Pancreas (tissue), 10 donors: Measurements from ENCODE around the gene ATXN2L. TPM values are rescaled to one million over a fixed set of nuclear protein-coding genes. Genes with fewer than 3 reads are reported as not detected.
"Not testable (repeated sequence)": the region's sequence is repeated elsewhere in the genome, so short reads cannot be mapped to it uniquely, and the experiment has no call there.

Experiments
- ATAC-seq, 4 donors: fragments of 200-7000 bp; cut with Tn5 transposase; one replicate each; pipeline versions ENCODE4 v1.8.0 to v1.9.1; 2020; ENCODE audit warnings: mild to moderate bottlenecking in 4 of 4, moderate library complexity in 4 of 4
- DNase-seq, 6 donors: peaks; one replicate each; pipeline ENCODE4 v3.0.0-alpha.2; 2020
- FAIRE-seq: peaks from 2 replicates; lab custom pipeline; 2012; peaks lifted over from hg19 to GRCh38; lab: Jason Lieb, UNC
- H3K27ac ChIP-seq, 4 donors: fragments of 200-600 bp; sonication (generic); 1 replicate in 3 of 4; 2 replicates in 1 of 4; pipeline versions ENCODE4 v1.5.0 to v1.8.0; 2020
- H3K27me3 ChIP-seq, 4 donors: fragments of 200-600 bp; one replicate each; pipeline ENCODE4 v1.8.0; 2021
- H3K36me3 ChIP-seq, 3 donors: fragments of 200-600 bp; sonication (generic) in 1 of 3; one replicate each; pipeline versions ENCODE4 v1.5.0 to v1.8.0; 2020 to 2021
- H3K4me1 ChIP-seq, 3 donors: fragments of 200-600 bp; one replicate each; pipeline ENCODE4 v1.8.0; 2021
- H3K4me3 ChIP-seq, 4 donors: fragments of 200-600 bp; sonication (generic) in 2 of 4; one replicate each; pipeline versions ENCODE4 v1.5.0 to v1.8.0; 2020 to 2021
- H3K9me3 ChIP-seq, 4 donors: fragments of 200-600 bp; one replicate each; pipeline ENCODE4 v1.8.0; 2021
- CTCF ChIP-seq, 4 donors: fragments of 200-600 bp; sonication (generic) in 3 of 4; IDR thresholded peaks; one replicate each; pipeline versions ENCODE4 v1.5.0 to v1.8.0; 2021; ENCODE audit warnings: antibody characterized with exemption in 4 of 4
- WGBS, 2 donors: extraction: QIAGEN DNeasy Blood & Tissue Kit; methylation state at CpG; one replicate each; pipeline ENCODE4 v1.1.7; 2013; 5-methylcytosine and 5-hydroxymethylcytosine counted together
- intact Hi-C, 3 donors: fragments of 100-400 bp; cut with DNase I; formaldehyde crosslinking; loops; one replicate each; pipeline versions ENCODE4 v1.11.1 to v1.14.2; 2022
- microRNA-seq, 2 donors: library from miRNA; unstranded; fragments of <30 nt; microRNA quantifications; one replicate each; pipeline versions ENCODE4 to v1.1.0, GENCODE V29; 2019 to 2020
- polyA plus RNA-seq, 2 donors: library from polyadenylated mRNA; stranded (reverse); fragments of 200-250 nt; gene quantifications; one replicate each; pipeline ENCODE4 v1.2.3, GENCODE V29; 2013
- total RNA-seq, 6 donors: library from RNA; stranded (reverse); fragmentation: NEBNext Ultra II Directional in 4 of 6; extraction: Animal tissue kit (Norgen Biotek cat#: 25700) in 4 of 6; gene quantifications; one replicate each; pipeline versions ENCODE4 v1.2.1 to v1.2.4, GENCODE V29; 2021 to 2023
- donor health status: healthy with polysubstance abuse.
- donor health status: DM: no; HTN: no; CAD: no; lungs with moderate emphysema.
- donor health status: DM: no; HTN: no; CAD: no.
- donor health status: control.
- donor health status: control.
- donor health status: Bipolar disorder and iron deficiency.
- donor health status: DM: yes; HTN: yes; CAD: no.
- donor health status: DM: no; HTN: no; CAD: no.
- donor health status: DM: no; HTN: no; CAD: no.
- donor health status: DM: yes; HTN: yes; CAD: no.

ATXN2L gene
- total and polyA plus RNA-seq, 8 donors = 40.3 to 116 (median 60.0) TPM

GRCh38 chr16:28880955-28881354, 58.2 kb downstream of the ATXN2L start:
- FAIRE-seq (no peak), ATAC-seq (no peak), DNase-seq (no peak)
- Histone ChIP-seq H3K4me3 (no peak overlapping the region), H3K4me1 (peaks cover 0 to 9% (median 0%) of the 10 kb centered on the region in 3 donors), H3K36me3 (no peaks in the 10 kb centered on the region), H3K27ac (no peak overlapping the region), H3K9me3 (no peaks in the 10 kb centered on the region), H3K27me3 (no peaks in the 10 kb centered on the region)
- no peak for TF ChIP-seq CTCF (IDR thresholded peaks at IDR 0.05)
- intact Hi-C loops = no loop called here
- WGBS, 2 donors = 71 to 74% methylated on average over 4 of the region's 4 CpGs

DNA sequence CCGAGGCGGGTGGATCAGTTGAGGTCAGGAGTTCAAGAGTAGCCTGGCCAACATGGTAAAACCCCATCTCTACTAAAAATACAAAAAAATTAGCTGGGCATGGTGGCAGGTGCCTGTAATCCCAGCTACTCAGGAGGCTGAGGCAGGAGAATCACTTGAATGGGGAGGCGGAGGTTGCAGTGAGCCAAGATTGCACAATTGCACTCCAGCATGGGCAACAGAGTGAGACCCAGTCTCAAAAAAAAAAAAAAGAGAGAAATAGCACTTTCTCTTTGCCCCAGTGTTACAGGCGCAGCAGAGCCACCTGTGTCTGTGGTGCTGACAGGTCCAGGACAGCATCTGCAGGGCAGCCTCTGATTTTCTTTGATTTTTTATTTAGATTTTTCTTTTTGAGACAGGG, 58.8 kb downstream of the ATXN2L start:
- WGBS, 2 donors = 70 to 85% methylated on average over 4 of the region's 4 CpGs
- intact Hi-C loops, FAIRE-seq, ATAC-seq, H3K27me3 ChIP-seq, H3K4me3 ChIP-seq, H3K4me1 ChIP-seq, DNase-seq, H3K36me3 ChIP-seq, H3K27ac ChIP-seq, H3K9me3 ChIP-seq: not testable (repeated sequence)

DNA sequence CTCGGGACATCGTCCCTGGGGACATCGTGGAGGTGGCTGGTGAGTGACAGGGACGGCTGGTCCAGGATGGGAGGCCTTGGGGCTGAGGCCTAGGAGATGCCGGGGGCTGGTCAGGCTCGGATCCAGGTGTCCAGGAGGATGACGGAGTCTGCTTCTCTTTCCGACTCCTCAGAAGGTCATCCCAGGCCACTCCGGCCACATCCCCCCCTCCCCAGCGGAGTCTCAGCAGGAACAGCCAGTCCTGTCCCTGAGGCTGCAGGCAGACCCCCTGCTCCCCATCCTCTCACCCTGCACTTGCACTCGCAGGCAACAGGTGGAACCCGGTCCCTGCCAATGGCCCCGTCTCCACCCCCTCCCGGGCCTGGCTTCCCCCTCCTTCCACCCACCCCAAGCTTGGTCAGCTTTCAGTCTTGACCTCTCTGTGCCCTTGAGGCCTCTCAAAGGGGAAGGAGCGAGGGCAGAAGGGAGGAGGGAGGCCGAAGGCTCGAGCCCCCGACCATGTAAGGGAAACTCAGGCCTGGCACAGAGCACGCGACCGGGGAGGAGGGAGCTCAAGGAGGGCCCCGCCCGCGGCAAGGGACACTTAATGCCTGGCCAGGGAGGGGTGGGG, 59.9 kb downstream of the ATXN2L start:
- DNase-seq (no peak), FAIRE-seq (no peak), ATAC-seq (no peak)
- Histone ChIP-seq H3K27ac (no peak overlapping the region), H3K9me3 (no peaks in the 10 kb centered on the region), H3K4me3 (no peak overlapping the region), H3K36me3 (no peaks in the 10 kb centered on the region), H3K27me3 (no peaks in the 10 kb centered on the region), H3K4me1 (peaks cover 0 to 9% (median 0%) of the 10 kb centered on the region in 3 donors)
- 38% methylated on average over 17 to 24 of the region's 24 CpGs for WGBS, 2 donors
- TF ChIP-seq CTCF (IDR thresholded peaks at IDR 0.05) = no peak
- intact Hi-C loops = no loop called here

- Histone ChIP-seq H3K4me3 (no peak overlapping the region), H3K27ac (no peak overlapping the region), H3K27me3 (no peaks in the 10 kb centered on the region), H3K36me3 (no peaks in the 10 kb centered on the region), H3K4me1 (peaks cover 0 to 9% (median 0%) of the 10 kb centered on the region in 3 donors), H3K9me3 (no peaks in the 10 kb centered on the region)
- ATAC-seq (no peak), DNase-seq (no peak), FAIRE-seq (no peak)
- 52 to 54% methylated on average over 23 to 25 of the region's 25 CpGs for WGBS, 2 donors
- intact Hi-C loops = no loop called here
- TF ChIP-seq CTCF (IDR thresholded peaks at IDR 0.05) = no peak
These were observed 60.6 kb downstream of the ATXN2L start for GRCh38 chr16:28883221-28883996.

GRCh38 chr16:28884045-28884444, 61.2 kb downstream of the ATXN2L start:
- Histone ChIP-seq H3K9me3 (no peaks in the 10 kb centered on the region), H3K4me1 (peaks cover 0 to 8% (median 0%) of the 10 kb centered on the region in 3 donors), H3K36me3 (no peaks in the 10 kb centered on the region), H3K27ac (no peak overlapping the region), H3K4me3 (no peak overlapping the region), H3K27me3 (no peaks in the 10 kb centered on the region)
- 78 to 88% methylated on average over 6 of the region's 6 CpGs for WGBS, 2 donors
- FAIRE-seq (no peak), DNase-seq (no peak), ATAC-seq (no peak)
- intact Hi-C loops = no loop called here
- TF ChIP-seq CTCF (IDR thresholded peaks at IDR 0.05) = no peak

Small RNA genes lying within 50 kb of the gene (microRNA-seq; reads per million reads assigned to microRNA genes)
- gene MIR4721 = 0 reads per million in 2 donors

Other genes with a start within 250 kb of the ATXN2L start
- gene SULT1A2, start 225.9 kb upstream of the ATXN2L start, total RNA-seq = 1 to 10 TPM in 3 of 6 donors, under 1 TPM in 3; 0.41 to 1.5 (median 1.1) TPM
- gene SULT1A2, start 225.9 kb upstream of the ATXN2L start, polyA plus RNA-seq = 1 to 10 TPM; 5.6 to 6.0 TPM
- 10 to 100 TPM in 3 of 6 donors, 1 to 10 TPM in 3; 5.7 to 18.3 (median 9.0) TPM for gene SULT1A1, start 213.0 kb upstream of the ATXN2L start, total RNA-seq
- gene SULT1A1, start 213.0 kb upstream of the ATXN2L start, polyA plus RNA-seq = 10 to 100 TPM; 29.7 to 46.7 TPM
- gene NPIPB8, start 184.9 kb upstream of the ATXN2L start, total RNA-seq = 1 to 10 TPM in 2 of 6 donors, under 1 TPM in 3, not detected in 1; 0.08 to 2.4 (median 0.74) TPM
- gene NPIPB8, start 184.9 kb upstream of the ATXN2L start, polyA plus RNA-seq = not detected
- 100 to 1,000 TPM; 336 to 418 (median 379) TPM for gene EIF3C, start 111.5 kb upstream of the ATXN2L start, total RNA-seq
- gene EIF3C, start 111.5 kb upstream of the ATXN2L start, polyA plus RNA-seq = 1,000 to 10,000 TPM in 1 of 2 donors, 100 to 1,000 TPM in 1; 519 to 1,137 TPM
- gene NPIPB9, start 71.2 kb upstream of the ATXN2L start, total RNA-seq = 1 to 10 TPM in 1 of 6 donors, under 1 TPM in 4, not detected in 1; 0.46 to 2.5 (median 0.92) TPM
- gene NPIPB9, start 71.2 kb upstream of the ATXN2L start, polyA plus RNA-seq = 1 to 10 TPM in 1 of 2 donors, under 1 TPM in 1; 0.57 to 1.1 TPM
- 100 to 1,000 TPM in 1 of 6 donors, 10 to 100 TPM in 5; 71.9 to 100 (median 88.8) TPM for gene TUFM, start 23.3 kb downstream of the ATXN2L start, total RNA-seq
- gene TUFM, start 23.3 kb downstream of the ATXN2L start, polyA plus RNA-seq = 100 to 1,000 TPM; 145 to 181 TPM
- 10 to 100 TPM; 21.6 to 39.5 (median 24.5) TPM for gene SH2B1, start 40.8 kb downstream of the ATXN2L start, total RNA-seq
- 10 to 100 TPM; 66.2 to 81.6 TPM for gene SH2B1, start 40.8 kb downstream of the ATXN2L start, polyA plus RNA-seq
- gene ATP2A1, start 55.5 kb downstream of the ATXN2L start, total RNA-seq = under 1 TPM in 4 of 6 donors, not detected in 2; 0.20 to 0.42 (median 0.27) TPM
- gene ATP2A1, start 55.5 kb downstream of the ATXN2L start, polyA plus RNA-seq = under 1 TPM; 0.49 to 0.84 TPM
- 10 to 100 TPM; 11.5 to 16.9 (median 13.7) TPM for gene RABEP2, start 102.2 kb downstream of the ATXN2L start, total RNA-seq
- gene RABEP2, start 102.2 kb downstream of the ATXN2L start, polyA plus RNA-seq = 10 to 100 TPM; 34.0 to 66.1 TPM
- gene CD19, start 109.0 kb downstream of the ATXN2L start, total RNA-seq = under 1 TPM in 3 of 6 donors, not detected in 3; 0.09 to 0.15 (median 0.09) TPM
- gene CD19, start 109.0 kb downstream of the ATXN2L start, polyA plus RNA-seq = under 1 TPM in 1 of 2 donors, not detected in 1; 0.08 TPM
- 10 to 100 TPM in 4 of 6 donors, 1 to 10 TPM in 2; 9.2 to 19.3 (median 11.8) TPM for gene NFATC2IP, start 127.9 kb downstream of the ATXN2L start, total RNA-seq
- gene NFATC2IP, start 127.9 kb downstream of the ATXN2L start, polyA plus RNA-seq = 10 to 100 TPM; 20.6 to 22.0 TPM
- 10 to 100 TPM; 12.6 to 20.4 (median 14.4) TPM for gene SPNS1, start 151.8 kb downstream of the ATXN2L start, total RNA-seq
- 10 to 100 TPM; 51.2 to 57.6 TPM for gene SPNS1, start 151.8 kb downstream of the ATXN2L start, polyA plus RNA-seq
- 1 to 10 TPM; 1.9 to 3.4 (median 2.2) TPM for gene LAT, start 162.1 kb downstream of the ATXN2L start, total RNA-seq
- 10 to 100 TPM; 25.3 to 26.0 TPM for gene LAT, start 162.1 kb downstream of the ATXN2L start, polyA plus RNA-seq